ENCODE measurements around the gene SLC22A16. TPM values are rescaled to one million over a fixed set of nuclear protein-coding genes. Genes with fewer than 3 reads are reported as not detected.
A peak's percentile ranks its signal among the peaks of the same experiment; 100 is the strongest.

SLC22A16 gene
- polyA plus RNA-seq, 1 donor (not counting 4 experiments of a cell fraction or from before 2014, with no cell fraction given) = not detected

DNA sequence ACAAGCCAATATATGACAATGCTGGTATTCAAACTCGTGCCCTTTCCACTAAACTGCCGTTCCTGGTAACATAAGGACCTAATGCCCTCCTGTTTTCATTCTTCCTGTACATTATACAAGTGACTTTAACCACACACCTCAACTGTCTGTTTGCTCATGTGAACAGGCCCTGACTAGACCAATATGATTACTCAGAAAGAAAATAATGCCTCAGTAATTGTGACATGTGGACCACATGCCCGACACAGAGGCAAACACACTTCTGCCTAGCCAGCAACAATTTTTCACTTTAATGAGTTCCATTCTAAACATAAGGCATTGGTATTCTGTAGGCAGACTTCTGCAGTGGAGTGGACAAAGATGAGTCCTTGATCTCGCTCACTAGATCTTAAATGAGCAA is 30.0 kb downstream of the SLC22A16 start:
- Histone ChIP-seq H3K27ac (ENCODE audit: control insufficient read depth, insufficient read depth, low read length) (no peak overlapping the region), H2AFZ (ENCODE audit: control insufficient read depth, low read length) (no peak overlapping the region), H3K4me3 (ENCODE audit: control insufficient read depth in 2 of 3, extremely low read depth in 1 of 3, insufficient read depth in 2 of 3, low read depth in 1 of 3, low read length in 3 of 3) (no peak overlapping the region)

DNA sequence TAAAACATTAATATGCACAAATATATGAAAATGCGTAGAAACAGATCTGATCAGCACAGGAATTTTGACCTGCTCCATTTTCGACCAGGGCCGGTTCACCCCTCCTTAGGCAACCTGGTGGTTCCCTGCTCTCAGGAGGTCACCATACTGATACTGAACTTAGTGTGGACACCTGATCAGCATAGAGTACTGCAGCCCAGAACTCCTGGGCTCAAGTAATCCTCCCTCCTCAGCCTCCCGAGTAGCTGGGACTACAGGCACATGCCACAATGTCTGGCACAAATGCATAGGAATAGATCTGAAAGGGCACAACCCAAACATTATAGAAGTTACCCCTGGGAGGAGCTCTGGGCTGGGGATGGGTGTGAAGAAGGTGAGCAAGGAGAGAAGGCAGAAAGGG is 36.4 kb downstream of the SLC22A16 start:
- H4K20me1 ChIP-seq (ENCODE audit: control insufficient read depth, extremely low read depth, insufficient read depth, low read length) = no peaks in the 10 kb centered on the region
- no peak overlapping the region for H3K4me3 ChIP-seq (ENCODE audit: control insufficient read depth in 2 of 3, extremely low read depth in 1 of 3, insufficient read depth in 2 of 3, low read depth in 1 of 3, low read length in 3 of 3)
- H3K4me2 ChIP-seq (ENCODE audit: control insufficient read depth, extremely low read depth, insufficient read depth, low read depth, low read length) = no peak overlapping the region
- no peak for TF ChIP-seq EZH2 (IDR thresholded peaks at IDR 0.05; ENCODE audit: low read length)
- TF ChIP-seq, protein P1, sequence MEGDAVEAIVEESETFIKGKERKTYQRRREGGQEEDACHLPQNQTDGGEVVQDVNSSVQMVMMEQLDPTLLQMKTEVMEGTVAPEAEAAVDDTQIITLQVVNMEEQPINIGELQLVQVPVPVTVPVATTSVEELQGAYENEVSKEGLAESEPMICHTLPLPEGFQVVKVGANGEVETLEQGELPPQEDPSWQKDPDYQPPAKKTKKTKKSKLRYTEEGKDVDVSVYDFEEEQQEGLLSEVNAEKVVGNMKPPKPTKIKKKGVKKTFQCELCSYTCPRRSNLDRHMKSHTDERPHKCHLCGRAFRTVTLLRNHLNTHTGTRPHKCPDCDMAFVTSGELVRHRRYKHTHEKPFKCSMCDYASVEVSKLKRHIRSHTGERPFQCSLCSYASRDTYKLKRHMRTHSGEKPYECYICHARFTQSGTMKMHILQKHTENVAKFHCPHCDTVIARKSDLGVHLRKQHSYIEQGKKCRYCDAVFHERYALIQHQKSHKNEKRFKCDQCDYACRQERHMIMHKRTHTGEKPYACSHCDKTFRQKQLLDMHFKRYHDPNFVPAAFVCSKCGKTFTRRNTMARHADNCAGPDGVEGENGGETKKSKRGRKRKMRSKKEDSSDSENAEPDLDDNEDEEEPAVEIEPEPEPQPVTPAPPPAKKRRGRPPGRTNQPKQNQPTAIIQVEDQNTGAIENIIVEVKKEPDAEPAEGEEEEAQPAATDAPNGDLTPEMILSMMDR (optimal IDR thresholded peaks at IDR 0.05 in 1 of 3, IDR thresholded peaks at IDR 0.05 in 1 of 3, conservative IDR thresholded peaks at IDR 0.05 in 1 of 3; ENCODE audit: extremely low read depth in 1 of 3, insufficient read depth in 2 of 3, low read length in 3 of 3) = no peak
- no peaks in the 10 kb centered on the region for H3K4me1 ChIP-seq (ENCODE audit: control insufficient read depth, extremely low read depth, insufficient read depth, low read length)
- H3K9me3 ChIP-seq (ENCODE audit: control insufficient read depth, low read depth, low read length) = no peaks in the 10 kb centered on the region
- H3K36me3 ChIP-seq (ENCODE audit: control insufficient read depth in 2 of 2, extremely low read depth in 1 of 2, insufficient read depth in 2 of 2, low read length in 2 of 2) = no peaks in the 10 kb centered on the region
- no peak overlapping the region for H3K9ac ChIP-seq (ENCODE audit: control insufficient read depth, extremely low read depth, insufficient read depth, low read length)
- dilution Hi-C loops (cut with MboI; ENCODE audit: extremely low pct_ligation_motif_present, low sequenced_read_pairs) = no loop called here
- peaks cover 11% of the 10 kb centered on the region for H3K27me3 ChIP-seq (ENCODE audit: control insufficient read depth, extremely low read depth, insufficient read depth, low read length)
- H2AFZ ChIP-seq (ENCODE audit: control insufficient read depth, low read length) = no peak overlapping the region
- FAIRE-seq (no peak), DNase-seq (ENCODE audit: low read depth, low spot score) (no peak)
- H3K9me1 ChIP-seq (ENCODE audit: control insufficient read depth, extremely low read depth, insufficient read depth, low read length) = no peaks in the 10 kb centered on the region
- H3K27ac ChIP-seq (ENCODE audit: control insufficient read depth, insufficient read depth, low read length) = no peak overlapping the region
- H3K79me2 ChIP-seq (ENCODE audit: control insufficient read depth, insufficient read depth, low read length) = no peaks in the 10 kb centered on the region

More for the DNA sequence above, 30.0 kb downstream of the SLC22A16 start:
- Histone ChIP-seq H3K36me3 (ENCODE audit: control insufficient read depth in 2 of 2, extremely low read depth in 1 of 2, insufficient read depth in 2 of 2, low read length in 2 of 2) (no peaks in the 10 kb centered on the region), H4K20me1 (ENCODE audit: control insufficient read depth, extremely low read depth, insufficient read depth, low read length) (no peaks in the 10 kb centered on the region), H3K9me3 (ENCODE audit: control insufficient read depth, low read depth, low read length) (no peaks in the 10 kb centered on the region), H3K4me2 (ENCODE audit: control insufficient read depth, extremely low read depth, insufficient read depth, low read depth, low read length) (peak overlapping the region; percentile 29), H3K9me1 (ENCODE audit: control insufficient read depth, extremely low read depth, insufficient read depth, low read length) (no peaks in the 10 kb centered on the region), H3K27me3 (ENCODE audit: control insufficient read depth, extremely low read depth, insufficient read depth, low read length) (peaks cover 5% of the 10 kb centered on the region), H3K79me2 (ENCODE audit: control insufficient read depth, insufficient read depth, low read length) (no peaks in the 10 kb centered on the region), H3K4me1 (ENCODE audit: control insufficient read depth, extremely low read depth, insufficient read depth, low read length) (peaks cover 20% of the 10 kb centered on the region), H3K9ac (ENCODE audit: control insufficient read depth, extremely low read depth, insufficient read depth, low read length) (no peak overlapping the region)
- FAIRE-seq = peak; percentile 86
- TF ChIP-seq, protein P1 (optimal IDR thresholded peaks at IDR 0.05 in 1 of 3, IDR thresholded peaks at IDR 0.05 in 1 of 3, conservative IDR thresholded peaks at IDR 0.05 in 1 of 3; ENCODE audit: extremely low read depth in 1 of 3, insufficient read depth in 2 of 3, low read length in 3 of 3) = no peak
- TF ChIP-seq EZH2 (IDR thresholded peaks at IDR 0.05; ENCODE audit: low read length) = no peak
- dilution Hi-C loops (cut with MboI; ENCODE audit: extremely low pct_ligation_motif_present, low sequenced_read_pairs) = no loop called here
- DNase-seq (ENCODE audit: low read depth, low spot score) = no peak
